ENCODE measurements around the gene STAC. TPM values are rescaled to one million over a fixed set of nuclear protein-coding genes. Genes with fewer than 3 reads are reported as not detected.
"Not testable (repeated sequence)": the region's sequence is repeated elsewhere in the genome, so short reads cannot be mapped to it uniquely, and the experiment has no call there.

The STAC gene
- total RNA-seq, 1 donor from 2014 or later = 49.1 TPM

GRCh38 chr3:36443028-36443686 is 62.9 kb downstream of the STAC start:
- Histone ChIP-seq H3K9ac (ENCODE audit: low read depth in 1 of 3, low read length in 3 of 3) (no peak overlapping the region), H3K4me1 (ENCODE audit: control insufficient read depth in 3 of 3, insufficient read depth in 3 of 3, low read length in 3 of 3) (no peaks in the 10 kb centered on the region), H3K27me3 (ENCODE audit: control insufficient read depth in 3 of 3, insufficient read depth in 3 of 3, low read length in 3 of 3) (no peaks in the 10 kb centered on the region), H3K27ac (ENCODE audit: low read depth, low read length) (no peak overlapping the region), H3K36me3 (ENCODE audit: control insufficient read depth in 3 of 3, insufficient read depth in 3 of 3, low read length in 3 of 3) (no peaks in the 10 kb centered on the region), H3K9me3 (ENCODE audit: control insufficient read depth in 3 of 3, low read length in 3 of 3) (no peaks in the 10 kb centered on the region), H3K4me3 (ENCODE audit: low read length in 3 of 3) (no peak overlapping the region)

GRCh38 chr3:36444909-36445308 is 64.6 kb downstream of the STAC start:
- no peak overlapping the region for H3K27ac ChIP-seq (ENCODE audit: low read depth, low read length)
- no peak overlapping the region for H3K9ac ChIP-seq (ENCODE audit: low read depth in 1 of 3, low read length in 3 of 3)
- no peaks in the 10 kb centered on the region for H3K27me3 ChIP-seq (ENCODE audit: control insufficient read depth in 3 of 3, insufficient read depth in 3 of 3, low read length in 3 of 3)
- H3K4me3 ChIP-seq (ENCODE audit: low read length in 3 of 3) = no peak overlapping the region
- H3K36me3 ChIP-seq (ENCODE audit: control insufficient read depth in 3 of 3, insufficient read depth in 3 of 3, low read length in 3 of 3) = no peaks in the 10 kb centered on the region
- no peaks in the 10 kb centered on the region for H3K9me3 ChIP-seq (ENCODE audit: control insufficient read depth in 3 of 3, low read length in 3 of 3)
- no peaks in the 10 kb centered on the region for H3K4me1 ChIP-seq (ENCODE audit: control insufficient read depth in 3 of 3, insufficient read depth in 3 of 3, low read length in 3 of 3)

GRCh38 chr3:36446276-36446675 is 66.0 kb downstream of the STAC start:
- no peak overlapping the region for H3K9ac ChIP-seq (ENCODE audit: low read depth in 1 of 3, low read length in 3 of 3)
- H3K27ac ChIP-seq (ENCODE audit: low read depth, low read length) = no peak overlapping the region
- no peaks in the 10 kb centered on the region for H3K9me3 ChIP-seq (ENCODE audit: control insufficient read depth in 3 of 3, low read length in 3 of 3)
- no peaks in the 10 kb centered on the region for H3K36me3 ChIP-seq (ENCODE audit: control insufficient read depth in 3 of 3, insufficient read depth in 3 of 3, low read length in 3 of 3)
- no peaks in the 10 kb centered on the region for H3K4me1 ChIP-seq (ENCODE audit: control insufficient read depth in 3 of 3, insufficient read depth in 3 of 3, low read length in 3 of 3)
- H3K4me3 ChIP-seq (ENCODE audit: low read length in 3 of 3) = no peak overlapping the region
- H3K27me3 ChIP-seq (ENCODE audit: control insufficient read depth in 3 of 3, insufficient read depth in 3 of 3, low read length in 3 of 3) = no peaks in the 10 kb centered on the region

GRCh38 chr3:36447061-36447460 is 66.8 kb downstream of the STAC start:
- Histone ChIP-seq H3K27me3 (ENCODE audit: control insufficient read depth in 3 of 3, insufficient read depth in 3 of 3, low read length in 3 of 3) (no peaks in the 10 kb centered on the region), H3K9me3 (ENCODE audit: control insufficient read depth in 3 of 3, low read length in 3 of 3) (no peaks in the 10 kb centered on the region), H3K9ac (ENCODE audit: low read depth in 1 of 3, low read length in 3 of 3) (no peak overlapping the region), H3K4me3 (ENCODE audit: low read length in 3 of 3) (no peak overlapping the region), H3K4me1 (ENCODE audit: control insufficient read depth in 3 of 3, insufficient read depth in 3 of 3, low read length in 3 of 3) (no peaks in the 10 kb centered on the region), H3K27ac (ENCODE audit: low read depth, low read length) (no peak overlapping the region), H3K36me3 (ENCODE audit: control insufficient read depth in 3 of 3, insufficient read depth in 3 of 3, low read length in 3 of 3) (no peaks in the 10 kb centered on the region)

GRCh38 chr3:36451816-36452215 is 71.5 kb downstream of the STAC start:
- Histone ChIP-seq H3K4me1 (ENCODE audit: control insufficient read depth in 3 of 3, insufficient read depth in 3 of 3, low read length in 3 of 3) (no peaks in the 10 kb centered on the region), H3K36me3 (ENCODE audit: control insufficient read depth in 3 of 3, insufficient read depth in 3 of 3, low read length in 3 of 3) (no peaks in the 10 kb centered on the region), H3K9me3 (ENCODE audit: control insufficient read depth in 3 of 3, low read length in 3 of 3) (no peaks in the 10 kb centered on the region), H3K9ac (ENCODE audit: low read depth in 1 of 3, low read length in 3 of 3) (no peak overlapping the region), H3K4me3 (ENCODE audit: low read length in 3 of 3) (no peak overlapping the region), H3K27ac (ENCODE audit: low read depth, low read length) (no peak overlapping the region), H3K27me3 (ENCODE audit: control insufficient read depth in 3 of 3, insufficient read depth in 3 of 3, low read length in 3 of 3) (no peaks in the 10 kb centered on the region)

GRCh38 chr3:36453213-36453612 is 72.9 kb downstream of the STAC start:
- not testable (repeated sequence) for H3K36me3 ChIP-seq (ENCODE audit: control insufficient read depth in 3 of 3, insufficient read depth in 3 of 3, low read length in 3 of 3); H3K27me3 ChIP-seq (ENCODE audit: control insufficient read depth in 3 of 3, insufficient read depth in 3 of 3, low read length in 3 of 3); H3K4me1 ChIP-seq (ENCODE audit: control insufficient read depth in 3 of 3, insufficient read depth in 3 of 3, low read length in 3 of 3); H3K27ac ChIP-seq (ENCODE audit: low read depth, low read length); H3K4me3 ChIP-seq (ENCODE audit: low read length in 3 of 3); H3K9me3 ChIP-seq (ENCODE audit: control insufficient read depth in 3 of 3, low read length in 3 of 3); H3K9ac ChIP-seq (ENCODE audit: low read depth in 1 of 3, low read length in 3 of 3)

- not testable (repeated sequence) for H3K36me3 ChIP-seq (ENCODE audit: control insufficient read depth in 3 of 3, insufficient read depth in 3 of 3, low read length in 3 of 3); H3K9ac ChIP-seq (ENCODE audit: low read depth in 1 of 3, low read length in 3 of 3); H3K4me3 ChIP-seq (ENCODE audit: low read length in 3 of 3); H3K4me1 ChIP-seq (ENCODE audit: control insufficient read depth in 3 of 3, insufficient read depth in 3 of 3, low read length in 3 of 3); H3K27ac ChIP-seq (ENCODE audit: low read depth, low read length); H3K9me3 ChIP-seq (ENCODE audit: control insufficient read depth in 3 of 3, low read length in 3 of 3); H3K27me3 ChIP-seq (ENCODE audit: control insufficient read depth in 3 of 3, insufficient read depth in 3 of 3, low read length in 3 of 3)
These were observed 73.6 kb downstream of the STAC start for GRCh38 chr3:36453896-36454295.

- Histone ChIP-seq H3K4me1 (ENCODE audit: control insufficient read depth in 3 of 3, insufficient read depth in 3 of 3, low read length in 3 of 3) (no peaks in the 10 kb centered on the region), H3K27ac (ENCODE audit: low read depth, low read length) (no peak overlapping the region), H3K4me3 (ENCODE audit: low read length in 3 of 3) (no peak overlapping the region), H3K9ac (ENCODE audit: low read depth in 1 of 3, low read length in 3 of 3) (no peak overlapping the region), H3K9me3 (ENCODE audit: control insufficient read depth in 3 of 3, low read length in 3 of 3) (no peaks in the 10 kb centered on the region), H3K27me3 (ENCODE audit: control insufficient read depth in 3 of 3, insufficient read depth in 3 of 3, low read length in 3 of 3) (no peaks in the 10 kb centered on the region), H3K36me3 (ENCODE audit: control insufficient read depth in 3 of 3, insufficient read depth in 3 of 3, low read length in 3 of 3) (no peaks in the 10 kb centered on the region)
These were observed 75.1 kb downstream of the STAC start for GRCh38 chr3:36455406-36455805.

- no peak overlapping the region for H3K4me3 ChIP-seq (ENCODE audit: low read length in 3 of 3)
These were observed 76.5 kb downstream of the STAC start for GRCh38 chr3:36456784-36457183.

GRCh38 chr3:36457667-36458066 is 77.4 kb downstream of the STAC start:
- no peaks in the 10 kb centered on the region for H3K36me3 ChIP-seq (ENCODE audit: control insufficient read depth in 3 of 3, insufficient read depth in 3 of 3, low read length in 3 of 3)
- H3K9ac ChIP-seq (ENCODE audit: low read depth in 1 of 3, low read length in 3 of 3) = no peak overlapping the region

More at GRCh38 chr3:36456784-36457183, 76.5 kb downstream of the STAC start:
- H3K27ac ChIP-seq (ENCODE audit: low read depth, low read length) = no peak overlapping the region
- no peaks in the 10 kb centered on the region for H3K36me3 ChIP-seq (ENCODE audit: control insufficient read depth in 3 of 3, insufficient read depth in 3 of 3, low read length in 3 of 3)
- no peaks in the 10 kb centered on the region for H3K9me3 ChIP-seq (ENCODE audit: control insufficient read depth in 3 of 3, low read length in 3 of 3)
- no peaks in the 10 kb centered on the region for H3K4me1 ChIP-seq (ENCODE audit: control insufficient read depth in 3 of 3, insufficient read depth in 3 of 3, low read length in 3 of 3)
- H3K9ac ChIP-seq (ENCODE audit: low read depth in 1 of 3, low read length in 3 of 3) = no peak overlapping the region
- no peaks in the 10 kb centered on the region for H3K27me3 ChIP-seq (ENCODE audit: control insufficient read depth in 3 of 3, insufficient read depth in 3 of 3, low read length in 3 of 3)

More at GRCh38 chr3:36457667-36458066, 77.4 kb downstream of the STAC start:
- no peak overlapping the region for H3K27ac ChIP-seq (ENCODE audit: low read depth, low read length)
- no peaks in the 10 kb centered on the region for H3K27me3 ChIP-seq (ENCODE audit: control insufficient read depth in 3 of 3, insufficient read depth in 3 of 3, low read length in 3 of 3)
- no peaks in the 10 kb centered on the region for H3K9me3 ChIP-seq (ENCODE audit: control insufficient read depth in 3 of 3, low read length in 3 of 3)
- H3K4me3 ChIP-seq (ENCODE audit: low read length in 3 of 3) = no peak overlapping the region
- H3K4me1 ChIP-seq (ENCODE audit: control insufficient read depth in 3 of 3, insufficient read depth in 3 of 3, low read length in 3 of 3) = no peaks in the 10 kb centered on the region

Measured in skeletal muscle tissue (tissue), 4 donors.